Caco-2 (cell line): ENCODE measurements around the gene WDR11. TPM values are rescaled to one million over a fixed set of nuclear protein-coding genes. Genes with fewer than 3 reads are reported as not detected.

Experiments used
- BruUV-seq: library from RNA; stranded (reverse); fragments of 400-500 nt; replicated peaks from 2 replicates; lab custom pipeline; 2021; lab: Mats Ljungman, UMichigan
- CTCF ChIA-PET: fragments of 300-600 bp; sonication (Branson Sonifier 250); formaldehyde crosslinking; loops from one replicate; lab custom pipeline; 2022; ENCODE audit warnings: antibody characterized with exemption; lab: Charles Lee
- POLR2A ChIA-PET: fragments of 300-600 bp; sonication (Branson Sonifier 250); formaldehyde crosslinking; loops from one replicate; lab custom pipeline; 2022; ENCODE audit warnings: antibody characterized with exemption; lab: Charles Lee
- DNase-seq, 2 experiments: peaks; one replicate each; pipeline versions ENCODE4 v3.0.0 to v3.0.0-alpha.2; 2020 to 2022
- H3K27me3 ChIP-seq: replicated peaks from 2 replicates; pipeline ENCODE4 v1.6.0; 2011; ENCODE audit warnings: low read length; ENCODE audit not compliant: control insufficient read depth, insufficient read depth
- H3K36me3 ChIP-seq: 2 replicates; pipeline ENCODE4 v1.5.1; 2011; ENCODE audit warnings: low read length; ENCODE audit not compliant: control insufficient read depth, insufficient read depth
- H3K4me1 ChIP-seq: fragments of 250-450 bp; sonication (Bioruptor Pico); 2 replicates; pipeline ENCODE4 v1.5.1; 2020; ENCODE audit warnings: mild to moderate bottlenecking
- H3K4me3 ChIP-seq: 2 replicates; pipeline ENCODE4 v1.5.1; 2011; ENCODE audit warnings: low read depth, mild to moderate bottlenecking, control low read depth, low read length
- H3K9me3 ChIP-seq: fragments of 250-450 bp; sonication (Bioruptor Pico); 2 replicates; pipeline ENCODE4 v1.5.1; 2020; ENCODE audit warnings: mild to moderate bottlenecking, moderate library complexity
- H3K27ac Mint-ChIP-seq: one replicate; pipeline ENCODE4 v1.8.0; 2022; ENCODE audit warnings: mixed read lengths; ENCODE audit not compliant: unreplicated experiment
- H3K27me3 Mint-ChIP-seq: one replicate; pipeline ENCODE4 v1.8.0; 2022; ENCODE audit warnings: mixed read lengths; ENCODE audit not compliant: insufficient read depth, unreplicated experiment
- H3K36me3 Mint-ChIP-seq: one replicate; pipeline ENCODE4 v1.8.0; 2022; ENCODE audit warnings: mild to moderate bottlenecking, mixed read lengths; ENCODE audit not compliant: insufficient read depth, unreplicated experiment
- H3K4me1 Mint-ChIP-seq: one replicate; pipeline ENCODE4 v1.8.0; 2022; ENCODE audit warnings: low read depth, mixed read lengths; ENCODE audit not compliant: unreplicated experiment
- H3K4me3 Mint-ChIP-seq: one replicate; pipeline ENCODE4 v1.8.0; 2022; ENCODE audit warnings: mild to moderate bottlenecking, moderate library complexity, mixed read lengths; ENCODE audit not compliant: unreplicated experiment
- H3K9me3 Mint-ChIP-seq: one replicate; pipeline ENCODE4 v1.8.0; 2022; ENCODE audit warnings: mixed read lengths; ENCODE audit not compliant: unreplicated experiment
- CTCF ChIP-seq, 2 experiments: fragments of 200-600 bp in 1 of 2; IDR thresholded peaks; 1 replicate in 1 of 2; 2 replicates in 1 of 2; pipeline versions ENCODE4 v1.5.1 to v1.8.0; 2011 to 2022; ENCODE audit warnings: antibody characterized with exemption in 1 of 2, control low read depth in 1 of 2, inconsistent platforms in 1 of 2, low read depth in 1 of 2, low read length in 1 of 2, mild to moderate bottlenecking in 1 of 2, moderate library complexity in 1 of 2; ENCODE audit not compliant: insufficient read depth in 1 of 2, severe bottlenecking in 1 of 2, unreplicated experiment in 1 of 2
- intact Hi-C: fragments of 100-400 bp; cut with micrococcal nuclease; formaldehyde crosslinking; loops from one replicate; pipeline ENCODE4 v1.10.0; 2022; ENCODE audit not compliant: unreplicated experiment
- total RNA-seq: library from RNA; stranded (reverse); gene quantifications from 2 replicates; pipeline ENCODE4 v1.2.3, GENCODE V29; 2022

Gene WDR11
- total RNA-seq, 1 experiment from 2014 or later, result 59.2 TPM

GRCh38 chr10:120943542-120943941, 92.4 kb downstream of the WDR11 start:
- BruUV-seq, result no TSS peak
- DNase-seq, result no peak
- H3K36me3 ChIP-seq, result no peaks in the 10 kb centered on the region
- Mint-ChIP-seq H3K4me1 (peaks cover 13% of the 10 kb centered on the region), H3K4me3 (no peak overlapping the region), H3K9me3 (no peaks in the 10 kb centered on the region), H3K27me3 (no peaks in the 10 kb centered on the region), H3K27ac (no peak overlapping the region), H3K36me3 (no peaks in the 10 kb centered on the region)
- CTCF ChIA-PET, result interaction anchor here (0.9 to 1.2 kb wide), 3 partner anchors 27 to 127 kb away, joined by 3 to 7 read pairs (median 5); no protein-coding TSS in a partner anchor
- intact Hi-C loops, result loop anchor here (1.0 to 10.0 kb wide), 10 partner anchors 36 to 959 kb away; no protein-coding TSS in a partner anchor
- no peaks in the 10 kb centered on the region for H3K27me3 ChIP-seq
- H3K4me1 ChIP-seq, result peaks cover 13% of the 10 kb centered on the region
- POLR2A ChIA-PET, result interaction anchor here (0.6 kb wide), 1 partner anchor 15 kb away, joined by 3 read pairs; no protein-coding TSS in a partner anchor
- TF ChIP-seq CTCF (IDR thresholded peaks at IDR 0.05; ENCODE audit: insufficient read depth in 1 of 2, low read depth in 1 of 2, low read length in 1 of 2, severe bottlenecking in 1 of 2, unreplicated experiment in 1 of 2), result no peak
- H3K9me3 ChIP-seq, result no peaks in the 10 kb centered on the region
- H3K4me3 ChIP-seq, result no peak overlapping the region

- no TSS peak for BruUV-seq
- H3K36me3 ChIP-seq, result no peaks in the 10 kb centered on the region; the same call in 1 of the 2 replicates
- no peaks in the 10 kb centered on the region for H3K27me3 Mint-ChIP-seq
- peaks cover 13% of the 10 kb centered on the region for H3K4me1 ChIP-seq
- H3K27me3 ChIP-seq, result no peaks in the 10 kb centered on the region
- intact Hi-C loops, result loop anchor here (5.0 to 10.0 kb wide), 5 partner anchors 240 to 958 kb away; no protein-coding TSS in a partner anchor
- no peak for TF ChIP-seq CTCF (IDR thresholded peaks at IDR 0.05; ENCODE audit: insufficient read depth in 1 of 2, low read depth in 1 of 2, low read length in 1 of 2, severe bottlenecking in 1 of 2, unreplicated experiment in 1 of 2)
- H3K27ac Mint-ChIP-seq, result peak overlapping the region; percentile 30
- ChIA-PET POLR2A (no interaction called here), CTCF (no interaction called here)
- no peak overlapping the region for H3K4me3 Mint-ChIP-seq
- no peak for DNase-seq
- H3K4me3 ChIP-seq, result no peak overlapping the region
- H3K4me1 Mint-ChIP-seq, result peaks cover 13% of the 10 kb centered on the region
- no peaks in the 10 kb centered on the region for H3K9me3 Mint-ChIP-seq
- no peaks in the 10 kb centered on the region; the same call in 1 of the 2 replicates for H3K9me3 ChIP-seq
- no peaks in the 10 kb centered on the region for H3K36me3 Mint-ChIP-seq
Observed at GRCh38 chr10:120944586-120945125, 93.5 kb downstream of the WDR11 start.

GRCh38 chr10:120945182-120945581, 94.0 kb downstream of the WDR11 start:
- Histone ChIP-seq H3K36me3 (no peaks in the 10 kb centered on the region; the same call in 1 of the 2 replicates), H3K4me1 (peaks cover 13% of the 10 kb centered on the region), H3K27me3 (no peaks in the 10 kb centered on the region), H3K9me3 (no peaks in the 10 kb centered on the region; the same call in 1 of the 2 replicates), H3K4me3 (no peak overlapping the region)
- H3K27ac Mint-ChIP-seq, result peak overlapping the region; percentile 30
- BruUV-seq, result no TSS peak
- no peaks in the 10 kb centered on the region for H3K9me3 Mint-ChIP-seq
- POLR2A ChIA-PET, result no interaction called here
- no peaks in the 10 kb centered on the region for H3K27me3 Mint-ChIP-seq
- CTCF ChIA-PET, result no interaction called here
- intact Hi-C loops, result loop anchor here (10.0 kb wide), 3 partner anchors 240 to 560 kb away; no protein-coding TSS in a partner anchor
- no peak for DNase-seq
- no peak for TF ChIP-seq CTCF (IDR thresholded peaks at IDR 0.05; ENCODE audit: insufficient read depth in 1 of 2, low read depth in 1 of 2, low read length in 1 of 2, severe bottlenecking in 1 of 2, unreplicated experiment in 1 of 2)
- no peaks in the 10 kb centered on the region for H3K36me3 Mint-ChIP-seq
- H3K4me1 Mint-ChIP-seq, result peaks cover 13% of the 10 kb centered on the region
- H3K4me3 Mint-ChIP-seq, result no peak overlapping the region
